Epithelial cell of esophagus (primary cell): ENCODE measurements around the gene PAOX.
"Not testable (repeated sequence)": the region's sequence is repeated elsewhere in the genome, so short reads cannot be mapped to it uniquely, and the experiment has no call there.

Source experiments
- DNase-seq: peaks from one replicate; pipeline ENCODE4 v3.0.0; 2010; ENCODE audit warnings: low read depth
- H3K4me3 ChIP-seq: 2 replicates; pipeline ENCODE4 v1.5.1; 2011; ENCODE audit warnings: mild to moderate bottlenecking, low read length, control low read depth
- TF ChIP-seq, protein P1 (sequence below): IDR thresholded peaks from 2 replicates; pipeline ENCODE4 v1.5.1; 2011; ENCODE audit warnings: low read depth, mild to moderate bottlenecking, low read length, control low read depth, inconsistent platforms; ENCODE audit not compliant: insufficient read depth; ENCODE audit errors: missing control alignments

Gene PAOX

DNA sequence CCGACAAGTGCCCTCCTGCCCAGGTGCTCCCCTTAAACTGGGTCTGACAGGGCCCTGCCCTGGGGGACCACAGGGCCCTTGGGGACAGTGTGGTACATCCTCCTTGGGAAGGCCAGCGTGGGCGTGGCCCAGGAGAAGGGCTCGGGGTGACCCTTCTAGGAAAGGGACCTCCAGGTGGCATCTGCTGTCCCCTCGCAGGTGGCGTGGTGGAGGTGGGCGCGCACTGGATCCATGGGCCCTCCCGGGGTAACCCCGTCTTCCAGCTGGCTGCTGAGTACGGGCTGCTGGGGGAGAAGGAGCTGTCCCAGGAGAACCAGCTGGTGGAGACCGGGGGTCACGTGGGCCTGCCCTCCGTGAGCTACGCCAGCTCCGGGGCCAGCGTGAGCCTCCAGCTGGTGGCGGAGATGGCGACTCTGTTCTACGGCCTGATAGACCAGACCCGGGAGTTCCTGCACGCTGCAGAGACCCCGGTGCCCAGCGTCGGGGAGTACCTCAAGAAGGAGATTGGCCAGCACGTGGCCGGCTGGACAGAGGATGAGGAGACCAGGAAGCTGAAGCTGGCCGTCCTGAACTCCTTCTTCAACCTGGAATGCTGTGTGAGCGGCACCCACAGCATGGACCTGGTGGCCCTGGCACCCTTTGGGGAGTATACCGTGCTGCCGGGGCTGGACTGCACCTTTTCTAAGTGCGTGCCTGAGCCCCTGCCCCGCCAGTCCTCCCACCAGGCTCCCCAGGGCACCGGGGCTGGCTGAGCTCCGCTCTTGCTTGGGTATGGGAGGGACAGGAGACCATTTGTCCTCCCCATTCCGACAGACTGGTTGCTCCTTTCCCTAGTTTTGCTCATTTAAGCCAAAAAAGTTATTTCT is 972 bp downstream of the PAOX start:
- TF ChIP-seq, protein P1, sequence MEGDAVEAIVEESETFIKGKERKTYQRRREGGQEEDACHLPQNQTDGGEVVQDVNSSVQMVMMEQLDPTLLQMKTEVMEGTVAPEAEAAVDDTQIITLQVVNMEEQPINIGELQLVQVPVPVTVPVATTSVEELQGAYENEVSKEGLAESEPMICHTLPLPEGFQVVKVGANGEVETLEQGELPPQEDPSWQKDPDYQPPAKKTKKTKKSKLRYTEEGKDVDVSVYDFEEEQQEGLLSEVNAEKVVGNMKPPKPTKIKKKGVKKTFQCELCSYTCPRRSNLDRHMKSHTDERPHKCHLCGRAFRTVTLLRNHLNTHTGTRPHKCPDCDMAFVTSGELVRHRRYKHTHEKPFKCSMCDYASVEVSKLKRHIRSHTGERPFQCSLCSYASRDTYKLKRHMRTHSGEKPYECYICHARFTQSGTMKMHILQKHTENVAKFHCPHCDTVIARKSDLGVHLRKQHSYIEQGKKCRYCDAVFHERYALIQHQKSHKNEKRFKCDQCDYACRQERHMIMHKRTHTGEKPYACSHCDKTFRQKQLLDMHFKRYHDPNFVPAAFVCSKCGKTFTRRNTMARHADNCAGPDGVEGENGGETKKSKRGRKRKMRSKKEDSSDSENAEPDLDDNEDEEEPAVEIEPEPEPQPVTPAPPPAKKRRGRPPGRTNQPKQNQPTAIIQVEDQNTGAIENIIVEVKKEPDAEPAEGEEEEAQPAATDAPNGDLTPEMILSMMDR, result no peak
- H3K4me3 ChIP-seq, result peak overlapping the region; percentile 40
- no peak for DNase-seq

GRCh38 chr10:133381036-133381435 is 2.0 kb downstream of the PAOX start:
- no peak overlapping the region for H3K4me3 ChIP-seq
- TF ChIP-seq, protein P1, result no peak
- no peak for DNase-seq

DNA sequence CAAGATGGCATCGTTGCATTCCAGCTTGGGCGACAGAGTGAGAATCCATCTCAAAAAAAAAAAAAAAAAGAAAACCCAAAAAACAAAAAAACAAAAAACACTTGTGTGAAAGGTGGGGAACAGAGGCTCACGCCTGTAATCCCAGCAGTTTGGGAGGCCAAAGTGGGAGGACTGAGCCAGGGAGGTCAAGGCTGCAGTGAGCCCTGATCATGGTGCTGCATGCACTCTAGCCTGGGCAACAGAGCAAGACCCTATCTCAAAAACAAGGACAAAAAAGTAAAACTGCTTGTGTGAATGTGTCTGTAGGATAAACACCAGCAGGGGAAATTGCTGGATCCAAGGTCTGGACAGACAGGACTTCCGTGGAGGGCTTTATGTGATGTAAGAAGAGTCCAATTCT is 4.5 kb downstream of the PAOX start:
- TF ChIP-seq, protein P1, result no peak
- no peak for DNase-seq
- H3K4me3 ChIP-seq, result no peak overlapping the region

- TF ChIP-seq, protein P1, result no peak
- no peak for DNase-seq
- no peak overlapping the region for H3K4me3 ChIP-seq
These were observed 5.0 kb downstream of the PAOX start for GRCh38 chr10:133384071-133384470.

DNA sequence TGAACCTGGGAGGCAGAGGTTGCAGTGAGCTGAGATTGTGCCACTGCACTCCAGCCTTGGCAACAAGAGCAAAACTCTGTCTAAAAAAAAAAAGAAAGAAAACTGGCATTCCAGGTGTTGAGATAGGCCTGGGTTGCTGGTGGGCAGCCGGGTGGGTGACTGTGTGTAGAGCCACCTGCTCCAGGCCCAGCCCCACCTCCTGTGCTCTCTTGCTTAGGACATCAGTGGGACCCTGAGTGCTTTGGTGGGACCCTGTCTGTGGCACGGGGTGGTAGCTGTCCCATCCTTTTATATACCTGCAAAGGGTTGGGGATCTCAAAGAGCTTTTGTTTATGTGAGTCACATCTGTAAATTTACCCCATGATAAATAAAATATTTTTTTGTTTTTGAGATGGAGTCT is 6.2 kb downstream of the PAOX start:
- no peak for DNase-seq
- no peak overlapping the region for H3K4me3 ChIP-seq
- TF ChIP-seq, protein P1, result no peak

GRCh38 chr10:133386951-133387350 is 7.9 kb downstream of the PAOX start:
- DNase-seq, H3K4me3 ChIP-seq: not testable (repeated sequence)

DNA sequence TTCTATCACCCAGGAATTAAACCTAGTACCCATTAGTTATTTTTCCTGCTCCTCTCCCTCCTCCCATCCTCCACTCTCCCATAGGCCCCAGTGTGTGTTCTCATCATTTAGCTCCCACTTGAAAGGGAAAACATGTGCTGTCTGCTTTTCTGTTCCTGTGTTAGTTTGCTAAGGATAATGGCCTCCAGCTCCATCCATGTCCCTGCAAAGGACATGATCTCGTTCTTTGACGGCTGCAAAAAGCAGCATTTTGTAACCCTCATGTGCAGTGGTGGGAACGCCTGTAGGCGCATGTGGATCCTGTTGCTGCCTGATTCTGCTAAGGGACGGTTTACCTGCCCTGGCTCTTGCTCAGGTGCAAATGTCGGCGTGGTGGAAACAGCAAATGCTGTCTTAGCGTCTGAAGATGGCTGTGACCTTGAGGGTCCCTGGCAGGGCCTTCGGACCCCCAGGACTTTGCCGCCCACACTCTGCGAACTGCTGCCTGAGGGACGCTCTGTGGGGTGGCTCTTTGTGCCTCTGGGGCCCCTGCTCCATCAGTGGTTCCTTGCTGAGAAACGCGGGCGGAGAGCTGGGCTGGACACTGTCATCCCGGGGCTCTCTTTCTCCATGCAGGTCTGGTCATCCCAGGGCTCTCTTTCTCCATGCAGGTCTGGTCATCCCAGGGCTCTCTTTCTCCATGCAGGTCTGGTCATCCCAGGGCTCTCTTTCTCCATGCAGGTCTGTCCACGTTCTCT is 9.3 kb downstream of the PAOX start:
- no peak for DNase-seq
- no peak overlapping the region for H3K4me3 ChIP-seq
- TF ChIP-seq, protein P1, result no peak
